Esophagus (tissue), 2 donors: ENCODE measurements around the gene VEGFA. TPM values are rescaled to one million over a fixed set of nuclear protein-coding genes. Genes with fewer than 3 reads are reported as not detected.

ENCODE experiments used
- H3K27ac ChIP-seq, 2 donors: one replicate each; pipeline ENCODE4 v1.5.1; 2013; ENCODE audit warnings: low read depth in 2 of 2, mild to moderate bottlenecking in 2 of 2, inconsistent platforms in 1 of 2, low read length in 1 of 2, moderate library complexity in 1 of 2
- H3K27me3 ChIP-seq, 2 donors: one replicate each; pipeline ENCODE4 v1.6.1; 2013; ENCODE audit warnings: low read length in 2 of 2, control low read depth in 1 of 2, mild to moderate bottlenecking in 1 of 2; ENCODE audit not compliant: insufficient read depth in 2 of 2, control insufficient read depth in 1 of 2
- H3K36me3 ChIP-seq, 2 donors: one replicate each; pipeline ENCODE4 v1.6.1; 2013; ENCODE audit warnings: low read length in 1 of 2; ENCODE audit not compliant: control insufficient read depth in 2 of 2, insufficient read depth in 2 of 2
- H3K4me1 ChIP-seq, 2 donors: one replicate each; pipeline ENCODE4 v1.6.1; 2013; ENCODE audit warnings: low read length in 1 of 2; ENCODE audit not compliant: control insufficient read depth in 2 of 2, insufficient read depth in 2 of 2
- H3K4me3 ChIP-seq, 2 donors: one replicate each; pipeline ENCODE4 v1.5.1; 2013; ENCODE audit warnings: low read length in 2 of 2, mild to moderate bottlenecking in 2 of 2, low read depth in 1 of 2, moderate library complexity in 1 of 2
- H3K9me3 ChIP-seq, 2 donors: one replicate each; pipeline ENCODE4 v1.6.1; 2013; ENCODE audit warnings: mild to moderate bottlenecking in 2 of 2, low read depth in 1 of 2, low read length in 1 of 2, moderate library complexity in 1 of 2; ENCODE audit not compliant: control insufficient read depth in 2 of 2, insufficient read depth in 1 of 2
- WGBS, 2 donors: extraction: QIAGEN DNeasy Blood & Tissue Kit; methylation state at CpG; one replicate each; pipeline ENCODE4 v1.1.7; 2013; 5-methylcytosine and 5-hydroxymethylcytosine counted together
- polyA plus RNA-seq, 2 donors: library from polyadenylated mRNA; stranded (reverse); fragments of 200-250 nt; gene quantifications; one replicate each; pipeline ENCODE4 v1.2.3, GENCODE V29; 2013
- donor health status: healthy with polysubstance abuse.
- donor health status: Bipolar disorder and iron deficiency.

VEGFA gene
- polyA plus RNA-seq, 2 donors: 87.8 to 157 TPM

DNA sequence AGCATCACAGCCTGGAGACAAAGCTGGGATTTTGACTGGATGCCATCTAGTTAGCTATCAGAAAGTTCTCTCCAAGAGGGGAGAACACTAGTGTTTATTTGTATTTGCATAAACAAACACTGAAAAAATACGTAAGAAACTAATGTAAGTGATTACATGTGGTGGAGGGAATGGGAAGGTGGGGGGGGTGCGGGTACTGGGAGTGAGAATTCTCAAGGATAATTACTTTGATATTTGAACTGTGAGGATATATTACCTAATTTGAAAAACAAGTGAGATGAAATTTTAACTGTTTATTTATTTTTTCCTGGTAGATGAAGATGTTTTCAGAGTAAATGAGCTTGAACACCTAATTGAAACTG lies 54.7 kb downstream of the VEGFA start:
- 52 to 74% methylated on average over 2 of the region's 2 CpGs for WGBS, 2 donors
- Histone ChIP-seq H3K9me3 (no peaks in the 10 kb centered on the region), H3K36me3 (no peaks in the 10 kb centered on the region), H3K27me3 (no peaks in the 10 kb centered on the region), H3K4me1 (no peaks in the 10 kb centered on the region), H3K27ac (no peak overlapping the region), H3K4me3 (no peak overlapping the region)

DNA sequence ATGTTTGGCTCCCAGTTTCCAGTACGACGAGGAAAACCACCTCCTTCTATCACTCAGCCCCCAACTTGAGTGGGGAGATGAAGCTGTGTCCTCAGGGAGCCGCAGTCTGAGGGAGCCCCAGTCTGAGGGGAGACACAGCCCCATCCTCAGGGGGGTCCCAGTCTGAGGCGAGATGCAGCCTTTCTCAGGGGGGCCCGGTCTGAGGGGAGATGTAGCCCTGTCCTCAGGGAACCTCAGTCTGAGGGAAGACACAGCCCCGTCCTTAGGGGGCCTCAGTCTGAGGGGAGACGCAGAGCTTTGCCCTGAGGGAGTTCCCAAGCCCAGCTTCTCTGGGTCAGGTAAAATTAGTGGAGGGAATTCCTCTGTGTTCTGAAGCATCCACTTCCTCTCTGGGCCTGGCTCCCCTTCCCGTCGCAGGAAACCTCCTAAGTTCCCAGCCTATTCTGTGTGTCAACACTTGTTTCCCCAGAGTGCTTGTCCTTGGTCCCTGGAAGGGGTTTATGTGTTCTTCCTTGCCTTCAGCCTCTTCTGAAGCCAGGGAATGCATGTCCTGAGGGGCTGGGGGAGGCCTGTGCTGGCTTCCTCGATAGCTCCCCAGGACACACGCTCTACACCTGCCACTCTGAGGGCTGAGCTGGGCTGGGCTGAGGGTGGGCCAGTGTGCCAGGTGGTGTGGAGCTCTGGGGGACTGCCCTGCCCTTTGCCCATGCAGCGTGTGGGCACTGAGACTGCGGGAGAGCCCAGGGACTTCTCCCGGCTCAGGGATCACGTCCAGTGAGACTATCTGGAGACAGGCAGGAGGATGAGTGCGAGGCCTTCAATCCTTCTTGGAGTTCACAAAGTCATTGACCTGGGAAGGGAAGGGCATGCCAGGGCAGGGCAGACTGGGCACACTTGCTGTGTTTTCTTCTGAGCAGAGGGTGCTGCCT lies 55.4 kb downstream of the VEGFA start:
- H3K27me3 ChIP-seq: no peaks in the 10 kb centered on the region
- H3K9me3 ChIP-seq: no peaks in the 10 kb centered on the region
- no peak overlapping the region for H3K27ac ChIP-seq
- WGBS, 2 donors: 80 to 89% methylated on average over 16 of the region's 16 CpGs
- no peaks in the 10 kb centered on the region for H3K36me3 ChIP-seq
- H3K4me3 ChIP-seq: no peak overlapping the region
- H3K4me1 ChIP-seq: no peaks in the 10 kb centered on the region

DNA sequence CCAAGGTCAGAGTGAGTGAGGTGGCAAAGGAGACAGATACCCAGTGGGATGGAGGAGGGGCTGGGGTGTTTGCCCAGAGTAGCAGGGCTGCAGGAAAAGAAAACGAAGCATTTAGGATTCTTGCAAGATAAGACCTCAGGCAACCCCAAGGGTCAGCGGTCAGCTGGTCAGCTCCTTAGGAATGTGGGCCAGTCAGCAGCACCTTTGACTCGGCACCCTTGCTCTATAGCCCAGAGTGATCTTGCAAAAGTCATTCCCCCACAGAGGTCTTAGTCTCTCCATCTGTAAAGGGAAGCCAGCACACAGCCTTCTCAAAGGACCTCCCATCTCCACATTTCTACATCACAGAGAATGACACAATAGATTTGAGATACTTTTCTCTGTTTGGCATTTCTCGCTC lies 56.7 kb downstream of the VEGFA start:
- no peaks in the 10 kb centered on the region for H3K27me3 ChIP-seq
- H3K4me3 ChIP-seq: no peak overlapping the region
- H3K27ac ChIP-seq: no peak overlapping the region
- no peaks in the 10 kb centered on the region for H3K9me3 ChIP-seq
- H3K4me1 ChIP-seq: no peaks in the 10 kb centered on the region
- 75 to 82% methylated on average over 4 of the region's 4 CpGs for WGBS, 2 donors
- H3K36me3 ChIP-seq: no peaks in the 10 kb centered on the region

DNA sequence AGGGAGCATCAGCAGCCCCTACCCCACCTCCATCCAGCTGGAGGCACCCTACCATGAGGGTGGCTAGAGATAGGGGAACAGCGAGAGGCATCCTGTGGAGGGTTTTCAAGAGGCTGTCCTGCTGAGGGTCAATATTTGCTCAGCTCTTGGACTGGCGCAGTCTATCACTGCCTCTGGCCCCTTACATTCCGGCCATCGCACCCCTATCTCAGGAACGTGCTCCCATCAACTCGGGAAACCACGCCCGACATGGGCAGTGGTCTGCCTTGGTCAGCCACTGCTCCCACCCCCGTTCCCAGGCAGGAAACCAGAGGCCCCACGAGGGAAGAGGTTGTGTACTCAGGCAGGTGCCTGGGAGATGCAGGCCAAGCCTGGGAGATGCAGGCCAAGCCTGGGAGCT lies 57.9 kb downstream of the VEGFA start:
- WGBS, 2 donors: 74 to 84% methylated on average over 10 of the region's 10 CpGs
- no peak overlapping the region for H3K27ac ChIP-seq
- no peaks in the 10 kb centered on the region for H3K4me1 ChIP-seq
- no peaks in the 10 kb centered on the region for H3K9me3 ChIP-seq
- H3K4me3 ChIP-seq: no peak overlapping the region
- H3K27me3 ChIP-seq: no peaks in the 10 kb centered on the region
- H3K36me3 ChIP-seq: no peaks in the 10 kb centered on the region

DNA sequence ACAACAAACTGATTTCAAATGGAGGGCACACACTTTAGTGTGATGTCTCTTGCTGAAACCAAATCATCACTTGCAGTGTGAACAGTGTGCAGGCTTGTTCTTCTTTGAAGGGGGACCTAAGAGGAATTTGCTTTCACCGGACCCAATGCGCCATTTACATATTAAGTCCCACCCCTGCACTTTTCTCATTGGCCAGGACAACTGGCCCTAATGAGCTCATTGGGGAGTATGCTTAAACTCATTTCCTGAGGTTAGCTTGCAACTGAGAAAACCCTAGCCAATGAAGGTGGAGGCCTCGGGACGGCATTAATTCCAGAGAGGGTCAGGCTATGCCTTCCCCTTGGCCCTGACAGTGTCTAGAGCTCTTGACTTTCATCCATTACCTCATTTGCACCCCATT lies 58.7 kb downstream of the VEGFA start:
- H3K4me3 ChIP-seq: no peak overlapping the region
- no peaks in the 10 kb centered on the region for H3K27me3 ChIP-seq
- H3K27ac ChIP-seq: no peak overlapping the region
- H3K36me3 ChIP-seq: no peaks in the 10 kb centered on the region
- WGBS, 2 donors: 84 to 88% methylated on average over 4 of the region's 4 CpGs
- H3K4me1 ChIP-seq: no peaks in the 10 kb centered on the region
- no peaks in the 10 kb centered on the region for H3K9me3 ChIP-seq

DNA sequence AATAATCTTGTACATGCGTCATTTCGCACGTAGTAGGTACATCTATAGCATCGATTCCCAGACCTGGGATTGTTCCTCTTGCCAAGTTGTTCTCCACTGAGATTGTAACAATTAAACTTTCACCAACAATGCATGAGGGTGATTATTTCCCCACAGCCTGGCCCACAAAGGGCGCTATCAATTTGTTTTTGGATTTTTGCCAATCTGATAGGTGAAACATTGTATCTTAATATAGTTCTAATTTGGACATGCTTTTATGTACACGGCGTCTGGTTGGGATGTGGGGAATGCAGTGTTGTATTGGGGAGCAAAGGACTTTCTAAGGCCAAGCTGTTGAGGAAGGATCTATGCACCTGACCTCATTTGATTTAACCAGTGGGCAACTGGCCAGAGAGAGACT lies 59.5 kb downstream of the VEGFA start:
- no peak overlapping the region for H3K27ac ChIP-seq
- 68 to 85% methylated on average over 7 of the region's 7 CpGs for WGBS, 2 donors
- no peaks in the 10 kb centered on the region for H3K9me3 ChIP-seq
- H3K27me3 ChIP-seq: no peaks in the 10 kb centered on the region
- no peaks in the 10 kb centered on the region for H3K4me1 ChIP-seq
- H3K36me3 ChIP-seq: no peaks in the 10 kb centered on the region
- no peak overlapping the region for H3K4me3 ChIP-seq

DNA sequence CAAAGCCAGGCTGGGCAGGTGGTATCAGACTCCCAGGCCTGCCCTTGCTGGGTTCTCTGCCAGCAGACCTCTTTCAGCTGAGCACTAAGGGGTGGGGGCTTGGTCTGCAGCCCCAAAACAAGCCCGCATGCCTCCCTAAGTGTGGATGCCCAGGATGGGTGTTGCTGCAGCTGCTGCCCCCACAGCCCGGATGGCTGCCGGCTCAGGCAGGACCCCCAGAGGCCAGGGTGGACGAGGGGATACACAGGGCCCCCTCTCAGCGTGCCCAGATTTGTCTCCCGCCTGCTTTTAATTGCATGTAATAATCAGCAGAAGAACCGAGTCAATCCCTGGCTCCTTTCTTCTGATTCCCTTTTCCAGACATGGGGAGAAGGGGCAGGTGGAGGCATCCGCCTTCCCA lies 60.8 kb downstream of the VEGFA start:
- no peaks in the 10 kb centered on the region for H3K9me3 ChIP-seq
- 65 to 68% methylated on average over 8 of the region's 8 CpGs for WGBS, 2 donors
- H3K36me3 ChIP-seq: no peaks in the 10 kb centered on the region
- H3K4me1 ChIP-seq: no peaks in the 10 kb centered on the region
- no peak overlapping the region for H3K27ac ChIP-seq
- no peak overlapping the region for H3K4me3 ChIP-seq
- H3K27me3 ChIP-seq: no peaks in the 10 kb centered on the region

DNA sequence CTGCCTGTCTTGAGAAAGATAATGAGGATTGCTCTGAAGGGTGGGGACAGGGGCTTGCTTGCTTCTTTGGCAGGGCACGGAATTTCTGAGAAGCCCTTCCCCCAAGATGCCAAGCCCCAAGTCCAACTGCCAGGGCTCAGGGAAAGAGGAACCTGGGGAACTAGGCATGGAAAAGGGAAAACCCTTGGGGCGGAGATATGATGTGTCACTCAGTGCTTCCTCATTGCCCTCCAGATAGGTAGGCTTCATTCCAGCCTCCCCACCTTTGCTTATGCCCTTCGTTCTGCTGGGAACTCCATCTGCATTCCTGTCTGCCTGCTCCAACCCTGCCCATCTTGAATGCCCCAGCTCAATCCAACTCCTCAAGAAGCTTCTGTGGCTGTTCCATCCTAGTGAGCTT lies 61.2 kb downstream of the VEGFA start:
- 47 to 53% methylated on average over 3 of the region's 3 CpGs for WGBS, 2 donors
- Histone ChIP-seq H3K4me1 (no peaks in the 10 kb centered on the region), H3K4me3 (no peak overlapping the region), H3K27me3 (no peaks in the 10 kb centered on the region), H3K27ac (no peak overlapping the region), H3K36me3 (no peaks in the 10 kb centered on the region), H3K9me3 (no peaks in the 10 kb centered on the region)

DNA sequence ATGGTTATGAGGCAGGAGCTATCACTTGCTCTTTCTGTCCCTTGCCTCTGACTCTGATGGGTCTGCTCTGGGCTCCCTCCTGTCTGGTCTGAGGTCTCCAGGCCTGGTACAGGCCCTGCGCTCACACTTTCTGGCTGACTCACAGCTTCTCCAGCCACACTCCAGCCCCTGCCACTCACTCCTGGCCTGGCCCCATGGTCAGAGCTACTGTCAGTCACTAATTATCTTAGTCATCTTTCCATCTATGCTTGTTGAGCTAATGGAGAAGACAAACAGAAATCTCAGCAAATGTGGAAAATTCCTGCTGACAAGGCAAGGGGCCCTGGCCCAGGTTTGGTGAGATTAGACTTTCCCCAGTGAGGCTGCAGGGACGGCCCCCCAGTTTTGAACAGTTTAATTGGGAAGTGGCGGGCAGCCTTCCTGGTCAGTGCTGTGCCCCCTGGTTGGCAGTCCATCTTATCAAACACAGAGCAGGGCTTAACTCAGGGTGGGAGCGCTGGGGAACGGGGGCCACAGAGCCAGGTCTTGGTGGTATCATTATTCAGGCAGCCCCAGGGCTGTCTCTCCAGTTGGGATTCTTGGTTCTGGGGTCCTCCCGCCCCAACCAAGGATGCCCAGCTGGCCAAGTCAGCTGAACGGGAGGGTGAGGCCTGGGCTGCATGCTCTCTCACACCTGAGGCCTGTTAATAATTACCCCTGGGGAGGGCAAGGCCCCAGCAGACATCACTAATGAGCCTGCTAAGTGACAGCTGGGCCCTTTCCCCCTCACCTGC lies 63.4 kb downstream of the VEGFA start:
- Histone ChIP-seq H3K27me3 (no peaks in the 10 kb centered on the region), H3K36me3 (no peaks in the 10 kb centered on the region), H3K9me3 (no peaks in the 10 kb centered on the region), H3K4me3 (no peak overlapping the region), H3K27ac (no peak overlapping the region), H3K4me1 (peaks cover 0 to under 1% of the 10 kb centered on the region in 2 donors)
- 73 to 89% methylated on average over 7 of the region's 7 CpGs for WGBS, 2 donors
